ENCODE results near the gene TMEM47.

DNA sequence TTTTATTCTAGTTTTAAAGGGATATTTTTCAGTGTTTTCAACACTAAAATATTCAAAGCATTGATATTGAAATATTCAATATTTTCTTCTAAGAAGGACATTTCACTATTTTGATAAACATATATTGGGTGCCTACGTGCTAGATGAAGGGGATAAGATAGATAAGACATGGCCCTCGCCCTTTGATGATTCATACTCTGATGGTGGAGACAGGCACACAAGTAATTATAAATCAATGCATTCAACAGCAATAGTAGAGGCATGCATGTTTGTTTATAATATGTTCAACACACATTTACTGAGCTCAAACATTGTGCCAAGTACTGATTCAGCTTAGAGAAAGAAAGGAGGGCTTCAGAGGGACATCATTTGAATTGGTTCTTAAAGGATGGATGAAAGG, 22.7 kb downstream of the TMEM47 start:
- TF ChIP-seq, protein P1, sequence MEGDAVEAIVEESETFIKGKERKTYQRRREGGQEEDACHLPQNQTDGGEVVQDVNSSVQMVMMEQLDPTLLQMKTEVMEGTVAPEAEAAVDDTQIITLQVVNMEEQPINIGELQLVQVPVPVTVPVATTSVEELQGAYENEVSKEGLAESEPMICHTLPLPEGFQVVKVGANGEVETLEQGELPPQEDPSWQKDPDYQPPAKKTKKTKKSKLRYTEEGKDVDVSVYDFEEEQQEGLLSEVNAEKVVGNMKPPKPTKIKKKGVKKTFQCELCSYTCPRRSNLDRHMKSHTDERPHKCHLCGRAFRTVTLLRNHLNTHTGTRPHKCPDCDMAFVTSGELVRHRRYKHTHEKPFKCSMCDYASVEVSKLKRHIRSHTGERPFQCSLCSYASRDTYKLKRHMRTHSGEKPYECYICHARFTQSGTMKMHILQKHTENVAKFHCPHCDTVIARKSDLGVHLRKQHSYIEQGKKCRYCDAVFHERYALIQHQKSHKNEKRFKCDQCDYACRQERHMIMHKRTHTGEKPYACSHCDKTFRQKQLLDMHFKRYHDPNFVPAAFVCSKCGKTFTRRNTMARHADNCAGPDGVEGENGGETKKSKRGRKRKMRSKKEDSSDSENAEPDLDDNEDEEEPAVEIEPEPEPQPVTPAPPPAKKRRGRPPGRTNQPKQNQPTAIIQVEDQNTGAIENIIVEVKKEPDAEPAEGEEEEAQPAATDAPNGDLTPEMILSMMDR (IDR thresholded peaks at IDR 0.05) = no peak
- TF ChIP-seq POLR2A (IDR thresholded peaks at IDR 0.05) = no peak
